HG03469 (cell line): ENCODE measurements around the gene PSME4.

Experiments used
- ATAC-seq: cut with Tn5 transposase; IDR thresholded peaks from one replicate; pipeline ENCODE4 v1.9.1; 2021; ENCODE audit warnings: mild to moderate bottlenecking, moderate library complexity, moderate number of reproducible peaks; ENCODE audit not compliant: unreplicated experiment

Gene PSME4

GRCh38 chr2:53901192-53901591 is 69.6 kb downstream of the PSME4 start:
- ATAC-seq: no peak

GRCh38 chr2:53896864-53897263 is 73.9 kb downstream of the PSME4 start:
- ATAC-seq: no peak

- no peak for ATAC-seq
Measured at GRCh38 chr2:53886406-53887280, 84.2 kb downstream of the PSME4 start.

DNA sequence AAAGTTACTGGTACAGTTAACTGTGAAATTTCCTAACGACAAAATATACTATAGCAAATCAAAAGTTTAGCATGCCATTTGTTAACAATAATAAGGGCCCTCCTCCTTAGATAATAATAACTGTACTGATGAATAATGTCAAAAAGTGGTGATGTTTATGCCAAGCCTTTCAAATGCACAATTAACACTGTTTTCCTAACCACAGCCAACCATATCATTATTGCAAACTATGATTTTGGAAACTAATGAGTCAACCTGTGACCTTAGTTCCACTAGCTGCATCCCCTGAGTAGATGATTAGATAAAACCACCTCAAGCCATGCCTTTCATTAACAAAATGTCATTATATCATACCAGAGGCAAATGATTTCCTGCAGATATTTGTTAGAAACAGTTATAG is 85.9 kb downstream of the PSME4 start:
- ATAC-seq: no peak

DNA sequence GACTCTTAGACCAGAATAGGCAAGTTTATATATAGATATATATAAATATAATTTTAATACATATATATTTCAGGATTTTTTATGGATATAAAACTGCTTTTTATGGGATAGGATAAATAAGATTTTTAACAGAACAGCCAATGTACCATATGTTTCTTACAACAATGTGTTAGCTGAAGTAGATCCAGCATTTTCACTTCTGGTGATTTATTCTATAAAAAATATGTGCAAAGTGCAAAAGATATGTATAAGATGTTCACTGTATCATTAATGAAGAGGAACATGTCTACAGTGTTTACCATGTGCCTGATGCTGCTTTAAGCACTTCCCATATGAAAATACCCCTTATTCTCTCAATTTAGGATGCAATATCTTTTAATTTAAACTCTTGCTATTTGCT is 88.8 kb downstream of the PSME4 start:
- no peak for ATAC-seq

GRCh38 chr2:53881360-53881759 is 89.4 kb downstream of the PSME4 start:
- ATAC-seq: no peak

DNA sequence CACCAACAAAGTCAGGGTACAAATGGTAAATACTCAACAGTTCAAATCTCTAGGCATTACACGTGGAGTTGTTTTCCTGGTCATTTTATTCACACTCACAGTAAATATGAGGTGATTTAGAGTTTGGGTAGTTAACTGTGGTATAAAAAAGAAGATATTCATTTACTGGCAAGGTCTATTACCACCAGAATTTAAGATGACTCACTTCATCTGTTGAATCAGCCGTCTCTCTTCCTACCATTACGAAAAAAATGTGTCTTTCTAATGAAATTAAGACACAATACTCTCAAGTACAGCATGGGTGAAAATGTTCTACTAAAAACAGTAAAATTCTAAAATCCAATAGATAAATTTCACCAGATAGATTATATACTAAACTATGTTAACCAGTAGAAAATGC is 90.0 kb downstream of the PSME4 start:
- no peak for ATAC-seq

GRCh38 chr2:53877556-53877955 is 93.2 kb downstream of the PSME4 start:
- ATAC-seq: no peak

GRCh38 chr2:53877112-53877511 is 93.7 kb downstream of the PSME4 start:
- no peak for ATAC-seq

- ATAC-seq: no peak
Measured at GRCh38 chr2:53874401-53874950, 96.3 kb downstream of the PSME4 start.

GRCh38 chr2:53867773-53868172 is 103.0 kb downstream of the PSME4 start:
- no peak for ATAC-seq

DNA sequence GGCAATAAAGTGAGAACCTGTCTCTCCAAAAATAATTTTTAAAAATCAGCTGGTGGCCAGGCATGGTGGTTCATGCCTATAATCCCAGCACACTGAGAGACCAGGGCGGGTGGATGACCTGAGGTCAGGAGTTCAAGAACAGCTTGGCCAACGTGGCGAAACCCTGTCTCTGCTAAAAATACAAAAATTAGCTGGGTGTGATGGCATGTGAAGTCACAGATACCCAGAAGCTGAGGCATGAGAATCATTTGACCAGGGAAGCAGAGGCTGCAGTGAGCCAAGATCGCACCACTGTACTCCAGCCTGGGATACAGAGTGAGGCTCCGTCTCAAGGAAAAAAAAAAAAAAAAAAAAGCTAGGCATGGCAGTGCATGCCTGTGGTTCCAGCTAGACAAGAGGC is 103.6 kb downstream of the PSME4 start:
- no peak for ATAC-seq

- ATAC-seq: no peak
Measured at GRCh38 chr2:53865962-53866361, 104.8 kb downstream of the PSME4 start.

DNA sequence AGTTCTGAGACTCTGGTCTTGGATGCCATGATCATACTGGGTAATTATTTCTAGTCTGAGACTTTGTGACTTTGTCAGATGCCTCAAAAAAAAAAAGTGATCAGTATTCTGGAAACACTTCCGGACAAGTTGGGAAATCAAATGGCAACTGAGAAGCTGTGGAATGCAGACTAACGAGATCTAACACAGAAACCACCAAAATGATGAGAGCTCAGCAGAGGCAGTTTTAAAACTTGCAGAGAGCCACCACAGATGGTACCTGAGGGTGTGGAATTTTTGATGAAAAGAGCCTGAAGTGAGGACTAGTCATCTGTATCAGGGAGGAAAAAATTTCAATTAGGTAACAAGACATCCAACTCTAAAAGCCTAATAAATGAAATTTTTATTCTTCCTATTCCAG is 105.5 kb downstream of the PSME4 start:
- ATAC-seq: no peak

DNA sequence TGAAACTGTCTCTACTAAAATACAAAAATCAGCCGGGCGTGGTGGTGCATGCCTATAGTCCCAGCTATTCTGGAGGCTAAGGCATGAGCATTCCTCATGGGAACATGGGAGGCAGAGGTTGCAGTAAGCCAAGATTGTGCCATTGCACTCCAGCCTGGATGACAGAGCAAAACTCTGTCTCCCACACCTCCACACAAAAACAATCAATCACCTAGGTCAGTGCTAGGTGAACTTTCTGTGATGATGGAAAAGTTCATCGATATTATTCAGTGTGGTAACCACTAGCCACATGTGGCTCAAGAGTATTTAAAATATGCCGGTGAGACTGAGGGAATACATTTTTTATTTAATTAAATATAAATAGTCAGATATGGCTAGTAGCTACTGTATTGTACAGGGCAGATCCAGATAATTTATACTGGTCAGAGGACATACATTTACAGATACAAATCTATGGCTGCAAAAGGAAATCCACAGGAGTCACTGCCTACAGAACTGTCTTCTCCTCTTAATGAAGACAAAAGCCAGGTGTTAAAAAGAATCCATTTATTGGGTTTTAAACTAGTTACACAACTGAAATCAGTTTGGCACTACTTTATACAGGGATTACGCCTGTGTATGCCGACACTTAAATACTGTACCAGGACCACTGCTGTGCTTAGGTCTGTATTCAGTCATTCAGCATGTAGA is 107.1 kb downstream of the PSME4 start:
- ATAC-seq: no peak

DNA sequence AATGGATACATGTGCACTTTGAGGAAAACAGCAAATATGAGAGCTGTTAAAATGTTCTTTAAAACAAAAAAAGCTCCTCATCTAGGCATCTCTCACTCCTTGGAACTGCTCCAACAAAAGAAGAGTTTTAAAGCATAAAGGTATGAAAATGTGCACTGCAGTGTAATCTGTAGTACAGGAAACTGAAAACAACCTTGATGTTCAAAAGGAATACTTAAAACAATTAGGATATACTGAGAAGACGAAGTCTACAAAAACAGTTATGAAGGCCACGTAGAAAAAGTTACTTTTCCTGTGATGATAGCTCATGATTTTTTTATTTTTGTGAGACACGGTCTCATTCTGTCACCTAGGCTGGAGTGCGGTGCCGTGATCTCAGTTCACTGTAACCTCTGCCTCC is 109.0 kb downstream of the PSME4 start:
- ATAC-seq: no peak

- ATAC-seq: no peak
Measured at GRCh38 chr2:53859206-53860181, 111.3 kb downstream of the PSME4 start, which contains the start of gene GPR75. Gene GPR75 (minus strand): TSS chr2:53859967. CDS start chr2:53854756, 5,211 bp downstream.

DNA sequence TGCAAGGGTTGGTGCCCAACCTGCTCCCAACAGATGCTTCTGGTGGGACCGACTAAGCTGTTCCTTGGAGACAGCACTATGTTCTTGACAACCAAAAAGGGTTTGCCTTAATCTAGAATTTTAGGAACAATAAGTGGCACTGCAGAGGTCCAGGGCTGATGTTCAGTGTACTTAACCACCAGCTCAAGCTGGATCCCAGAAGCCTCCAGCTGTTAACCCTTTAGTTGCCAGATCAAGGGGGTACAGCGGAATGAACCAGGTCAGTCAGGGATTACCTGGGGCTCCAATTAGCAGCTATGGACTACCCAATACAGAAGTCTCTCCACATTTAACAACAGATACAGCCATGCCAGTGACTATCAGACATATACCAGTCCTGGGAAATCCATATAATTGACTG is 114.5 kb downstream of the PSME4 start:
- ATAC-seq: no peak

GRCh38 chr2:53854678-53855077 is 116.1 kb downstream of the PSME4 start:
- no peak for ATAC-seq

DNA sequence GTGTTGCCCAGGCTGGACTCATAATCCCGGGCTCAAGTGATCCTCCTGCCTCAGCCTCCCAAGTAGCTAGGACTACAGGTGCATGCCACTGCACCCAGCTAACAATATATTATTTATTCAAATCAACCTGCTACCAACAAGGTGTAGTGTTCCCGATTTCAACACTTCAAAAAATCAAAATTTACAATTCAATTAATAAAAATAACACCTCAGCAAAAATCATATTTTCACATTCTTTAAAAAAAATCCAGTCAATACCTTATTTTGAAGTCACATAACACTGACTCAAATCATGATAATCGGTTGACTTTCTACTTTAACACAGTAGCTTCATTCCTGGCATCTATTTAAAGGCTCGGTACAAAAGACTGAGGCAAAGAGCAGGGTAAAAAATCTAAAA is 118.3 kb downstream of the PSME4 start:
- ATAC-seq: no peak
